Muscle of leg (tissue), 16 donors: ENCODE results near the gene LITAF. TPM values are rescaled to one million over a fixed set of nuclear protein-coding genes. Genes with fewer than 3 reads are reported as not detected.
A peak's percentile ranks its signal among the peaks of the same experiment; 100 is the strongest.

Experiments
- DNase-seq: peaks from one replicate; pipeline ENCODE4 v3.0.0; 2013
- H3K27ac ChIP-seq: one replicate; pipeline ENCODE4 v1.5.1; 2013; ENCODE audit warnings: mild to moderate bottlenecking, low read length, control low read depth
- H3K27me3 ChIP-seq: one replicate; pipeline ENCODE4 v1.6.1; 2013; ENCODE audit warnings: low read length; ENCODE audit not compliant: control insufficient read depth, insufficient read depth
- H3K36me3 ChIP-seq: one replicate; pipeline ENCODE4 v1.6.1; 2013; ENCODE audit warnings: low read length; ENCODE audit not compliant: control insufficient read depth, insufficient read depth
- H3K4me1 ChIP-seq: one replicate; pipeline ENCODE4 v1.6.1; 2013; ENCODE audit warnings: low read length; ENCODE audit not compliant: control insufficient read depth, insufficient read depth
- H3K4me3 ChIP-seq: one replicate; pipeline ENCODE4 v1.5.1; 2013; ENCODE audit warnings: low read length, control low read depth
- H3K9me3 ChIP-seq: replicated peaks from 2 replicates; pipeline ENCODE4 v1.6.1; 2013; ENCODE audit warnings: low read depth, low read length; ENCODE audit not compliant: control insufficient read depth
- WGBS: methylation state at CpG from one replicate; pipeline ENCODE4 v1.1.5; 2013; ENCODE audit warnings: missing lambda C conversion rate; ENCODE audit not compliant: insufficient coverage; 5-methylcytosine and 5-hydroxymethylcytosine counted together
- long read RNA-seq, 11 donors: transcript quantifications; one replicate each; lab custom pipeline, GENCODE V29; 2026
- polyA plus RNA-seq, 8 donors: library from polyadenylated mRNA; unstranded; fragments of 120-200 nt; gene quantifications; one replicate each; pipeline versions ENCODE4 v1.2.1 to v1.2.3, GENCODE V29; 2013; ENCODE audit warnings: inconsistent platforms in 1 of 8, low replicate concordance in 1 of 8; ENCODE audit not compliant: insufficient read length in 8 of 8, insufficient read depth in 1 of 8
- total RNA-seq: library from RNA; stranded (reverse); fragments of 120-200 nt; gene quantifications from one replicate; pipeline ENCODE4 v1.2.4, GENCODE V29; 2013

Gene LITAF
- 25.0 TPM for total RNA-seq
- polyA plus RNA-seq, result 10 to 100 TPM; 29.6 to 61.5 (median 47.8) TPM
- long read RNA-seq, donor 1, transcript LITAF-221 (4 exons, 2,467 nt), result major isoform, 10 of 13 reads
- long read RNA-seq, donor 1, partial matches to known transcripts, result 0 of 13 reads
- long read RNA-seq, donor 1, other reads (novel, unspliced or antisense), result 0 of 13 reads
- long read RNA-seq, donor 2, partial matches to known transcripts, result 0 of 3 reads
- long read RNA-seq, donor 2, other reads (novel, unspliced or antisense), result 0 of 3 reads
- long read RNA-seq, donor 3, transcript LITAF-221 (4 exons, 2,467 nt), result major isoform, 11 of 23 reads
- long read RNA-seq, donor 3, partial matches to known transcripts, result 8 of 23 reads
- long read RNA-seq, donor 3, other reads (novel, unspliced or antisense), result 0 of 23 reads
- long read RNA-seq, donor 4, transcript LITAF-221 (4 exons, 2,467 nt), result major isoform, 9 of 23 reads
- long read RNA-seq, donor 4, partial matches to known transcripts, result 9 of 23 reads
- long read RNA-seq, donor 4, other reads (novel, unspliced or antisense), result 0 of 23 reads
- long read RNA-seq, donor 5, transcript LITAF-221 (4 exons, 2,467 nt), result major isoform, 42 of 76 reads
- long read RNA-seq, donor 5, transcript LITAF-205 (4 exons, 1,118 nt), result minor isoform, 6 of 76 reads
- long read RNA-seq, donor 5, partial matches to known transcripts, result 26 of 76 reads
- long read RNA-seq, donor 5, other reads (novel, unspliced or antisense), result 0 of 76 reads
- long read RNA-seq, donor 6, transcript LITAF-221 (4 exons, 2,467 nt), result major isoform, 13 of 32 reads
- long read RNA-seq, donor 6, partial matches to known transcripts, result 14 of 32 reads
- long read RNA-seq, donor 6, other reads (novel, unspliced or antisense), result 0 of 32 reads
- long read RNA-seq, donor 7, transcript LITAF-221 (4 exons, 2,467 nt), result major isoform, 16 of 29 reads
- long read RNA-seq, donor 7, partial matches to known transcripts, result 9 of 29 reads
- long read RNA-seq, donor 7, other reads (novel, unspliced or antisense), result 0 of 29 reads
- long read RNA-seq, donor 8, transcript LITAF-221 (4 exons, 2,467 nt), result major isoform, 8 of 20 reads
- long read RNA-seq, donor 8, partial matches to known transcripts, result 9 of 20 reads
- long read RNA-seq, donor 8, other reads (novel, unspliced or antisense), result 0 of 20 reads
- long read RNA-seq, donor 9, transcript LITAF-221 (4 exons, 2,467 nt), result major isoform, 18 of 35 reads
- long read RNA-seq, donor 9, partial matches to known transcripts, result 10 of 35 reads
- long read RNA-seq, donor 9, other reads (novel, unspliced or antisense), result 0 of 35 reads
- long read RNA-seq, donor 10, transcript LITAF-221 (4 exons, 2,467 nt), result major isoform, 17 of 48 reads
- long read RNA-seq, donor 10, partial matches to known transcripts, result 24 of 48 reads
- long read RNA-seq, donor 10, other reads (novel, unspliced or antisense), result 0 of 48 reads
- long read RNA-seq, donor 11, transcript LITAF-221 (4 exons, 2,467 nt), result major isoform, 16 of 28 reads
- long read RNA-seq, donor 11, partial matches to known transcripts, result 8 of 28 reads
- long read RNA-seq, donor 11, other reads (novel, unspliced or antisense), result 0 of 28 reads

DNA sequence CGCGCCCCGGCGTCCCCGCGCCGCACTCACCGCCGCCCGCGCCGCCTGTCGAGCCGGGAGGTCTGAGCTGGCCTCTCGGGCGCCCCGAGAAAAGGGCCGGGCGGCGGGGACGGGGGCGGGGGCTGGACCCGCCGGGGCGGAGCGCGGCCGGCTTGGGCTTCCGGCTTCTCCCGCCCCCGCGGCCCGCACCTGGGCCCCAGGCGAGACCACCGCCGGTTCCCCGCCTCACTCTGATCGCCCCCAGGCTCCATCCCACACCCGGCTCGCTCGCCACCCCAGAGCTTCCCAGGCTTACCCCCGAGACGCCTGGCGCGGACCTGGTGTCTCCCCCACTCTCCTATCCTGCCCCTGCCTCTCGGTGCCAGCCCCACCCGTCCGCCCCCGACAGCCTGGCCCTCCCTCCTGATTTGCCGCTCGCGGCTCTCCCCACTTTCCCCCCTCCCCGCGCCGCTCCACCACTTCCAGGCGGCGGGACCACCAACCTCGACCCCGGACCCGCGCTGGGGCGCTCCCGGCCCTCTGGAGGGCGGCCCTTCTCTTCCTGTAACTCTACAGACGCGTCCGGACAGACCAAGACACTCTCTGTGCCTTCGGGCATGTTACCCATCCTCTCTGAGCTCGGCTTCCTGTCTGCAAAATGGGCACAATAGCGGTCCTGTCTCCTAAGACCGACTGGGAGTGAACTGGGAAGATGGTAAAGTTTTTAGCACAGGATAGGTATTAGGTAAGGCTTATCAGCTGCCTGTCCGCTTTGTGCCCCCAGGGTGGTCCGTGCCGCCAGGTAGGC is at the start of gene LITAF:
TSS of gene LITAF (minus strand) at position 64 of the 787 bp plus-strand sequence. CDS start 30,189 bp downstream, outside the sequence.
- Histone ChIP-seq H3K27me3 (peaks cover 21% of the 10 kb centered on the region), H3K4me3 (peak within 1 kb of the TSS; percentile 69), H3K9me3 (peaks cover 6% of the 10 kb centered on the region), H3K27ac (peak within 1 kb of the TSS; percentile 83), H3K36me3 (no peaks in the 10 kb centered on the region), H3K4me1 (peaks cover 23% of the 10 kb centered on the region)
- peak; percentile 82 for DNase-seq
- 2% methylated on average over 72 of the region's 74 CpGs for WGBS

- H3K4me3 ChIP-seq, result no peak overlapping the region
- no peaks in the 10 kb centered on the region for H3K36me3 ChIP-seq
- no peak overlapping the region for H3K27ac ChIP-seq
- 24% methylated on average over 12 of the region's 14 CpGs for WGBS
- no peaks in the 10 kb centered on the region for H3K27me3 ChIP-seq
- H3K9me3 ChIP-seq, result no peaks in the 10 kb centered on the region
- DNase-seq, result no peak
- H3K4me1 ChIP-seq, result peaks cover 30% of the 10 kb centered on the region
Observed at GRCh38 chr16:11636172-11636721, 49.5 kb upstream of the LITAF start.

DNA sequence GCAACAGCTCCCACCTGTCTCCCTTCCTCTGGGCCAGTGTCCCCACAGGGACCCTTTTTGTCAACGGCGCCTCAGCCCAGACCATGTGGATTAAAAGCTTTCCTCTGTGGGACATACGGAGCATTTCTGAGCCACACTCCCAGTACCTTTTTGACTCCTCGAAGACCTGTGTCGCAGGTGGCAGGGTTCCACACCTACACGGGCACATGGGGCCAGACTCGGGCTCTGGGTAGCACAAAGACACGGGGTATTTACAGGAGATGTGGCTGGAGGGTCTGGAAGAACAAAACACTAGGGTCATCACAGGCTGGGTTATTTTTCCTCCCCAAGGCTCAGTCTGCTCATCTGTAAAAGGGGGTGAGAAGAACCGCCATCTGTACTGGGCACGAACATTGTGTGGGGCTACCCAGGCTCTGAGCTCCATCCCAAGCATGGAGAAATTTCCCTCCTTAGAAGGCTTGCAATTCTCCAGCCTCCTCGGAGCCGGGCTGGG is 49.0 kb upstream of the LITAF start:
- DNase-seq, result no peak
- Histone ChIP-seq H3K27ac (no peak overlapping the region), H3K27me3 (no peaks in the 10 kb centered on the region), H3K9me3 (no peaks in the 10 kb centered on the region), H3K4me3 (no peak overlapping the region), H3K36me3 (no peaks in the 10 kb centered on the region), H3K4me1 (peaks cover 25% of the 10 kb centered on the region)
- WGBS, result 76% methylated on average over 7 of the region's 12 CpGs

- Histone ChIP-seq H3K27me3 (no peaks in the 10 kb centered on the region), H3K9me3 (no peaks in the 10 kb centered on the region), H3K27ac (no peak overlapping the region), H3K4me1 (peaks cover 24% of the 10 kb centered on the region), H3K4me3 (no peak overlapping the region), H3K36me3 (no peaks in the 10 kb centered on the region)
- DNase-seq, result no peak
- WGBS, result 82% methylated on average over 9 of the region's 10 CpGs
Observed at GRCh38 chr16:11635113-11635652, 48.5 kb upstream of the LITAF start.

DNA sequence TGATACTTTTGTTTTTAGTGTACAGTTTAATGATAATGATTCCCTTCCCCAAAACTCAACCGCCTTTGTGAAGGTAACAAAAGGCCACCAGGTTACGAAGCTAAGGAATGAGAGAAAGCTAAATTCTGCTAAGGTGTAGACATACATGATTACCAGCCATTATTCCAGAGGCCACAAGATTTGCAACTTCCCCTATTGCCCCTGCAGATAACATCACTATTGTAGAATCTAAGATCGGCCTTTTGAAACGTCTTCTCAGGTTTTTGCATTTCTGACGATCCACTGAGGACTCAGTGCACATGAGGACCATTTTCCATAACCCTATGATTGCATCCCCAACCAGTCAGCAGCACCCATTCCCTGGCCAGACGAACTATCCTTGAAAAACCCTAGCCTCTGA is 47.6 kb upstream of the LITAF start:
- Histone ChIP-seq H3K27ac (no peak overlapping the region), H3K4me3 (no peak overlapping the region), H3K4me1 (peaks cover 27% of the 10 kb centered on the region), H3K9me3 (no peaks in the 10 kb centered on the region), H3K36me3 (no peaks in the 10 kb centered on the region), H3K27me3 (no peaks in the 10 kb centered on the region)
- DNase-seq, result no peak
- WGBS, result 67% methylated on average over 4 of the region's 6 CpGs

GRCh38 chr16:11633113-11633512 is 46.4 kb upstream of the LITAF start:
- Histone ChIP-seq H3K36me3 (no peaks in the 10 kb centered on the region), H3K27ac (peak overlapping the region; percentile 77), H3K27me3 (no peaks in the 10 kb centered on the region), H3K4me3 (no peak overlapping the region), H3K9me3 (no peaks in the 10 kb centered on the region), H3K4me1 (peaks cover 32% of the 10 kb centered on the region)
- DNase-seq, result no peak
- 20% methylated on average over 1 of the region's 3 CpGs for WGBS

DNA sequence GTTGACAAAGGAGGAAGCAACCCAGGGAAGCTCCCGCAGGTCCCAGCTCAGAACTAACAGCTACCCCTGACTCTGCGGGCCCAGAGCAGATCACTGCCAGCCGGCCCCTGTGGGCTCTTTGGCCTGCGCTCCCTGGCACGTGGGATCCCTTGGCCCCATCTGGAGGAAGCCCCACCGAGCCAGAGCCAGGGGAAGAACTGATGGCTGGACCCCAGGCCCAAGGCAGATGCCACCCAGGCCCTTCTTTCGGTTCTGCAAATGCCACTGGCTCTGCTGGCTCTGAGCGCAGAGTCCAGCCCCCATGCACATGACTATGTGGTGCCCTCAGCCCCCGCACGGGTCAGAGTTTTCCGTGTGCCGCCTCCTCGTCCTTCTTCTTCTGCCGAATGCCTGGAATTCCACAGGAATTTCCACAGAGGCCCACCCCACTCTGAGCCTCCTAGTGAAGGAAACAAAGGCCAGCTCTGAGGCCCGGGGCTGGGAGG is 45.8 kb upstream of the LITAF start:
- H3K36me3 ChIP-seq, result no peaks in the 10 kb centered on the region
- no peaks in the 10 kb centered on the region for H3K27me3 ChIP-seq
- H3K27ac ChIP-seq, result peak overlapping the region; percentile 77
- DNase-seq, result peak; percentile 81
- H3K9me3 ChIP-seq, result no peaks in the 10 kb centered on the region
- H3K4me3 ChIP-seq, result no peak overlapping the region
- peaks cover 32% of the 10 kb centered on the region for H3K4me1 ChIP-seq
- whole genome bisulfite sequencing, result 18% methylated on average over 14 of the region's 15 CpGs

DNA sequence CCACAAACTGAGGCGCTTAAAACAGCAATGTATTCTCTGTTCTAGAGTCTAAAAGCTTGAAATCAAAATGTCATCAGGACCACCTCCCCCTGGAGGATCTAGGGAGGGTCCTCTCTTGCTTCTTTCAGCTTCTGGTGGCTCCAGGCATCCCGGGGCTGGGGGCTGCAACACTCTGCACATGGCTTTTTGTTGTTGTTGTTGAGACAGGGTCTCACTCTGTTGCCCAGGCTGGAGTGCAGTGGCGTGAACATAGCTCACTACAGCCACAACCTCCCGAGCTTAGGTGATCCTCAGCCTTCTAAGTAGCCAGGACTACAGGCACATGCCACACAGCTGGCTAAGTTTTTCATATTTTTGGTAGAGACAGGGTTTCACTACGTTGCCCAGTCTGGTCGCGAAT is 44.5 kb upstream of the LITAF start:
- no peak overlapping the region for H3K4me3 ChIP-seq
- WGBS, result 87% methylated on average over 5 of the region's 7 CpGs
- peaks cover 32% of the 10 kb centered on the region for H3K4me1 ChIP-seq

More for the DNA sequence above, 44.5 kb upstream of the LITAF start:
- no peaks in the 10 kb centered on the region for H3K36me3 ChIP-seq
- no peak overlapping the region for H3K27ac ChIP-seq
- H3K27me3 ChIP-seq, result no peaks in the 10 kb centered on the region
- DNase-seq, result no peak
- H3K9me3 ChIP-seq, result no peaks in the 10 kb centered on the region
